ENCODE measurements around the gene HLF. TPM values are rescaled to one million over a fixed set of nuclear protein-coding genes. Genes with fewer than 3 reads are reported as not detected.

The HLF gene
- total and polyA plus RNA-seq, 2 experiments from 2014 or later: 0.28 TPM; not detected in 1

- TF ChIP-seq CTCF (conservative IDR thresholded peaks at IDR 0.05; ENCODE audit: low read depth in 2 of 2): no peak
- TF ChIP-seq ZNF331 (CRISPR knock-in tag; IDR thresholded peaks at IDR 0.05; ENCODE audit: low read depth): no peak
- TF ChIP-seq STAT1 (IDR thresholded peaks at IDR 0.05; ENCODE audit: unreplicated experiment): no peak
- no peak for TF ChIP-seq ETS1 (IDR thresholded peaks at IDR 0.05)
- no peak for TF ChIP-seq ZNF462 (CRISPR knock-in tag; IDR thresholded peaks at IDR 0.05)
- TF ChIP-seq JUNB (IDR thresholded peaks at IDR 0.05; ENCODE audit: unreplicated experiment): no peak
- TF ChIP-seq ZNF114 (CRISPR knock-in tag; IDR thresholded peaks at IDR 0.05): no peak
- TF ChIP-seq CREB1 (CRISPR knock-in tag; IDR thresholded peaks at IDR 0.05; ENCODE audit: low read depth): no peak
- no peak for TF ChIP-seq NANOG (IDR thresholded peaks at IDR 0.05; ENCODE audit: borderline replicate concordance)
- no peak for TF ChIP-seq REST (IDR thresholded peaks at IDR 0.05; ENCODE audit: unreplicated experiment)
- no peak for TF ChIP-seq EZH2phosphoT487 (IDR thresholded peaks at IDR 0.05; ENCODE audit: unreplicated experiment)
- TF ChIP-seq POLR2AphosphoS5 (IDR thresholded peaks at IDR 0.05; ENCODE audit: low read depth): no peak
- TF ChIP-seq EZH2 (IDR thresholded peaks at IDR 0.05; ENCODE audit: low read depth, unreplicated experiment): no peak
- peaks cover 14% of the 10 kb centered on the region for H3K4me1 ChIP-seq (ENCODE audit: insufficient read depth)
- no peak overlapping the region for H2AFZ ChIP-seq
- peaks cover 4% of the 10 kb centered on the region; the same call in 1 of the 2 replicates for H3K9me2 ChIP-seq (ENCODE audit: insufficient read depth)
- no peak overlapping the region for H3K4me3 Mint-ChIP-seq
- H3K79me2 ChIP-seq (replicated peaks; ENCODE audit: insufficient read depth): no peaks in the 10 kb centered on the region
- H3K27ac Mint-ChIP-seq: no peak overlapping the region
- H3K4me1 Mint-ChIP-seq: peaks cover 27% of the 10 kb centered on the region
- no peaks in the 10 kb centered on the region for H3K36me3 Mint-ChIP-seq (ENCODE audit: low read depth)
- no peaks in the 10 kb centered on the region for H3K27me3 Mint-ChIP-seq (ENCODE audit: insufficient read depth, low read depth, poor library complexity)
- no peak overlapping the region for H3K27ac ChIP-seq (ENCODE audit: low read depth)
- no peak overlapping the region for H3K4me2 ChIP-seq
- peaks cover 9% of the 10 kb centered on the region; the same call in 2 of the 3 replicates for H3K9me3 Mint-ChIP-seq
- no peaks in the 10 kb centered on the region for H3F3A ChIP-seq (replicated peaks; ENCODE audit: low read depth)
- no peak for DNase-seq (ENCODE audit: low spot score)
- no peaks in the 10 kb centered on the region for H3K36me3 ChIP-seq (ENCODE audit: insufficient read depth)
- H3K4me3 ChIP-seq: no peak overlapping the region
- H4K20me1 ChIP-seq (replicated peaks; ENCODE audit: insufficient read depth): no peaks in the 10 kb centered on the region
- no peak for ATAC-seq
- H3K27me3 ChIP-seq (ENCODE audit: insufficient read depth): no peaks in the 10 kb centered on the region
These were observed 82.6 kb downstream of the HLF start for GRCh38 chr17:55347341-55347740.

Data from GM23338 (cell line).